ENCODE measurements around the gene LPAR3.

DNA sequence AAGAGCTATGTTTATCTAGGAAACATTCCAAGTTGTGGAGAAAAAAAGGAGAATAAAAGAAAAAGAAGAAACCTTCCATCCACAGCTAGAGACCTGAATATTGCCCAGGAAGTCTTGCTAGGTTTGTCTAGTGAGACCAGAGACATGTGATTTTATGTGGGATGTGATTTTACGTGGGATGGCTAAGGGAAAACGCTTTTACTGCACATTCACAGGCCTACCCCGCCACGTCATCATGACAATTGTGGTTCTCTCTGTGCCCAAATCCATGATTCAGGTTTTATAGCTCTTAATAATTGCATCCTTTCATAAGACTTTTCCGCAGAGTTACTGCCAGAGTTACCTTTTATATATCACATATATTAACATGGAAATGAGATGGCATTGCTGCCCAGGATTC, 116.4 kb downstream of the LPAR3 start:
- TF ChIP-seq, protein P1, sequence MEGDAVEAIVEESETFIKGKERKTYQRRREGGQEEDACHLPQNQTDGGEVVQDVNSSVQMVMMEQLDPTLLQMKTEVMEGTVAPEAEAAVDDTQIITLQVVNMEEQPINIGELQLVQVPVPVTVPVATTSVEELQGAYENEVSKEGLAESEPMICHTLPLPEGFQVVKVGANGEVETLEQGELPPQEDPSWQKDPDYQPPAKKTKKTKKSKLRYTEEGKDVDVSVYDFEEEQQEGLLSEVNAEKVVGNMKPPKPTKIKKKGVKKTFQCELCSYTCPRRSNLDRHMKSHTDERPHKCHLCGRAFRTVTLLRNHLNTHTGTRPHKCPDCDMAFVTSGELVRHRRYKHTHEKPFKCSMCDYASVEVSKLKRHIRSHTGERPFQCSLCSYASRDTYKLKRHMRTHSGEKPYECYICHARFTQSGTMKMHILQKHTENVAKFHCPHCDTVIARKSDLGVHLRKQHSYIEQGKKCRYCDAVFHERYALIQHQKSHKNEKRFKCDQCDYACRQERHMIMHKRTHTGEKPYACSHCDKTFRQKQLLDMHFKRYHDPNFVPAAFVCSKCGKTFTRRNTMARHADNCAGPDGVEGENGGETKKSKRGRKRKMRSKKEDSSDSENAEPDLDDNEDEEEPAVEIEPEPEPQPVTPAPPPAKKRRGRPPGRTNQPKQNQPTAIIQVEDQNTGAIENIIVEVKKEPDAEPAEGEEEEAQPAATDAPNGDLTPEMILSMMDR (IDR thresholded peaks at IDR 0.05; ENCODE audit: insufficient read depth, low read length, poor library complexity, severe bottlenecking): no peak
- TF ChIP-seq EZH2phosphoT487 (conservative IDR thresholded peaks at IDR 0.05; ENCODE audit: low read length): no peak

Measured in SU-DHL-6 (cell line).